A549 (cell line): ENCODE data around the gene HMG20B. TPM values are rescaled to one million over a fixed set of nuclear protein-coding genes. Genes with fewer than 3 reads are reported as not detected.

Source experiments
- ATAC-seq, 2 experiments: fragments of 200-7000 bp in 1 of 2; fragments of >200 bp in 1 of 2; cut with Nextera tagmentation in 1 of 2; cut with Tn5 transposase in 1 of 2; 3 replicates each; pipeline versions ENCODE4 v1.8.0 to v1.9.1; 2018 to 2020; ENCODE audit warnings: mild to moderate bottlenecking in 1 of 2, moderate library complexity in 1 of 2
- CTCF ChIA-PET: fragments of 300-600 bp; sonication (Branson Sonifier 250); formaldehyde crosslinking; extraction: SDS; loops from one replicate; lab custom pipeline; 2021; ENCODE audit warnings: antibody characterized with exemption, inconsistent platforms; lab: Yijun Ruan, JAX
- POLR2A ChIA-PET: fragments of 350-600 bp; formaldehyde crosslinking; extraction: SDS; loops from one replicate; lab custom pipeline; 2021; ENCODE audit warnings: antibody characterized with exemption, inconsistent platforms; lab: Yijun Ruan, JAX
- DNase-seq, 2 experiments: peaks; one replicate each; pipeline versions ENCODE4 v3.0.0 to v3.0.0-alpha.2; 2011 to 2016; ENCODE audit warnings: low read depth in 1 of 2, low spot score in 1 of 2
- FAIRE-seq: peaks from 2 replicates; lab custom pipeline; 2011; peaks lifted over from hg19 to GRCh38; lab: Jason Lieb, UNC
- H3K27ac ChIP-seq, 2 experiments: fragments of >200 bp; sonication (Bioruptor Twin); formaldehyde crosslinking; 3 replicates each; pipeline ENCODE4 v1.5.1; 2016 to 2017
- H3K4me1 ChIP-seq: fragments of >200 bp; sonication (Bioruptor Twin); formaldehyde crosslinking; 3 replicates; pipeline ENCODE4 v1.6.1; 2016
- H3K4me2 ChIP-seq: fragments of >200 bp; sonication (Bioruptor Twin); formaldehyde crosslinking; 3 replicates; pipeline ENCODE4 v1.6.1; 2016
- H3K4me3 ChIP-seq: fragments of >200 bp; sonication (Bioruptor Twin); formaldehyde crosslinking; 3 replicates; pipeline ENCODE4 v1.5.1; 2016
- H3K9me3 ChIP-seq: fragments of >200 bp; sonication (Bioruptor Twin); formaldehyde crosslinking; 3 replicates; pipeline ENCODE4 v1.6.1; 2016
- ATOH8 ChIP-seq: fragments of 250-450 bp; sonication (Bioruptor Pico); IDR thresholded peaks from 2 replicates; pipeline ENCODE4 v1.5.0; 2020; ENCODE audit warnings: low read depth, mild to moderate bottlenecking, moderate library complexity
- BCL3 ChIP-seq: fragments of >200 bp; sonication (Bioruptor Twin); formaldehyde crosslinking; IDR thresholded peaks from 3 replicates; pipeline ENCODE4 v1.6.1; 2016
- CBX8 ChIP-seq: fragments of 200-600 bp; sonication (generic); IDR thresholded peaks from 2 replicates; pipeline ENCODE4 v1.6.1; 2016
- CHD4 ChIP-seq: fragments of 200-600 bp; sonication (generic); IDR thresholded peaks from 2 replicates; pipeline ENCODE4 v1.6.1; 2016; ENCODE audit warnings: antibody characterized with exemption, mild to moderate bottlenecking, borderline replicate concordance
- E2F6 ChIP-seq: IDR thresholded peaks from 2 replicates; pipeline ENCODE4 v1.6.1; 2012; ENCODE audit warnings: low read depth, borderline replicate concordance
- ELK1 ChIP-seq: fragments of 150-350 bp; IDR thresholded peaks from 2 replicates; pipeline ENCODE4 v1.6.1; 2014; ENCODE audit warnings: low read depth, mild to moderate bottlenecking, low read length
- EP300 ChIP-seq, 2 experiments: fragments of >200 bp; sonication (Bioruptor Twin); formaldehyde crosslinking; IDR thresholded peaks; 2 replicates in 1 of 2; 3 replicates in 1 of 2; pipeline ENCODE4 v1.6.1; 2016 to 2017
- ESRRA ChIP-seq: fragments of 150-350 bp; IDR thresholded peaks from 2 replicates; pipeline ENCODE4 v1.6.1; 2014; ENCODE audit warnings: mild to moderate bottlenecking, low read length, borderline replicate concordance
- FOXS1 ChIP-seq: fragments of 250-450 bp; sonication (Bioruptor Pico); IDR thresholded peaks from 2 replicates; pipeline ENCODE4 v1.5.0; 2020; ENCODE audit warnings: mild to moderate bottlenecking, moderate library complexity
- HMGXB4 ChIP-seq: fragments of 250-450 bp; sonication (Bioruptor Pico); IDR thresholded peaks from 2 replicates; pipeline ENCODE4 v1.5.0; 2021; ENCODE audit warnings: mild to moderate bottlenecking, moderate library complexity, borderline replicate concordance
- HOXB13 ChIP-seq: fragments of 250-450 bp; sonication (Bioruptor Pico); IDR thresholded peaks from 2 replicates; pipeline ENCODE4 v1.5.0; 2020; ENCODE audit warnings: low read depth, mild to moderate bottlenecking, moderate library complexity
- HOXB5 ChIP-seq: fragments of 250-450 bp; sonication (Bioruptor Pico); IDR thresholded peaks from 2 replicates; pipeline ENCODE4 v1.5.0; 2020; ENCODE audit warnings: mild to moderate bottlenecking, moderate library complexity
- JUNB ChIP-seq: fragments of >200 bp; sonication (Bioruptor Twin); formaldehyde crosslinking; IDR thresholded peaks from 2 replicates; pipeline ENCODE4 v1.6.1; 2016
- KDM5A ChIP-seq: fragments of 200-600 bp; sonication (generic); IDR thresholded peaks from 2 replicates; pipeline ENCODE4 v1.6.1; 2016; ENCODE audit warnings: antibody characterized with exemption, mild to moderate bottlenecking
- MAFK ChIP-seq: fragments of 450-650 bp; IDR thresholded peaks from 2 replicates; pipeline ENCODE4 v1.6.1; 2014; ENCODE audit not compliant: partially characterized antibody
- MAZ ChIP-seq: fragments of 150-350 bp; IDR thresholded peaks from 2 replicates; pipeline ENCODE4 v1.6.1; 2014; ENCODE audit warnings: antibody characterized with exemption, low read depth, low read length, borderline replicate concordance
- MYC ChIP-seq: IDR thresholded peaks from 2 replicates; pipeline ENCODE4 v1.6.1; 2012; ENCODE audit warnings: mild to moderate bottlenecking, inconsistent platforms, low read length, improper control_type of control experiment, borderline replicate concordance
- NFE2L2 ChIP-seq: fragments of 150-350 bp; conservative IDR thresholded peaks from 2 replicates; pipeline ENCODE4 v1.6.1; 2014; ENCODE audit warnings: low read length
- NPAS2 ChIP-seq: fragments of 250-450 bp; sonication (Bioruptor Pico); IDR thresholded peaks from 2 replicates; pipeline ENCODE4 v1.8.0; 2022; ENCODE audit warnings: mild to moderate bottlenecking, moderate library complexity, borderline replicate concordance
- NR3C1 ChIP-seq: fragments of >200 bp; sonication (Bioruptor Twin); formaldehyde crosslinking; IDR thresholded peaks from 3 replicates; pipeline ENCODE4 v1.6.1; 2017
- PHF8 ChIP-seq: fragments of 200-600 bp; sonication (generic); IDR thresholded peaks from 2 replicates; pipeline ENCODE4 v1.6.1; 2016; ENCODE audit warnings: low read depth, mild to moderate bottlenecking, antibody characterized with exemption, moderate library complexity, borderline replicate concordance
- POLR2A ChIP-seq: IDR thresholded peaks from 2 replicates; pipeline ENCODE4 v1.6.1; 2012; ENCODE audit warnings: mild to moderate bottlenecking, low read length
- RAD21 ChIP-seq, 2 experiments: fragments of >200 bp in 1 of 2; sonication (Bioruptor Twin) in 1 of 2; formaldehyde crosslinking in 1 of 2; IDR thresholded peaks in 1 of 2; conservative IDR thresholded peaks in 1 of 2; 2 replicates in 1 of 2; 3 replicates in 1 of 2; pipeline ENCODE4 v1.6.1; 2012 to 2018; ENCODE audit warnings: inconsistent platforms in 1 of 2
- RCOR1 ChIP-seq: fragments of 150-350 bp; IDR thresholded peaks from 2 replicates; pipeline ENCODE4 v1.6.1; 2014; ENCODE audit warnings: antibody characterized with exemption, low read length, low read depth
- RNF2 ChIP-seq: fragments of 200-600 bp; sonication (generic); IDR thresholded peaks from 2 replicates; pipeline ENCODE4 v1.6.1; 2016; ENCODE audit warnings: low read depth, mild to moderate bottlenecking, antibody characterized with exemption, moderate library complexity, borderline replicate concordance
- SREBF2 ChIP-seq: fragments of 450-650 bp; IDR thresholded peaks from 2 replicates; pipeline ENCODE4 v1.6.1; 2014; ENCODE audit warnings: mild to moderate bottlenecking, moderate library complexity
- ZNF302 ChIP-seq: fragments of 250-450 bp; sonication (Bioruptor Pico); IDR thresholded peaks from 2 replicates; pipeline ENCODE4 v1.9.0; 2021; ENCODE audit warnings: inconsistent platforms, mild to moderate bottlenecking, moderate library complexity
- ZSCAN20 ChIP-seq: fragments of 250-450 bp; sonication (Bioruptor Pico); IDR thresholded peaks from 2 replicates; pipeline ENCODE4 v1.8.0; 2022; ENCODE audit warnings: mild to moderate bottlenecking, moderate library complexity
- WGBS: methylation state at CpG from one replicate; pipeline ENCODE4 v1.1.6; 2017; ENCODE audit errors: missing lambda C conversion rate; 5-methylcytosine and 5-hydroxymethylcytosine counted together
- polyA plus RNA-seq, 4 experiments: library from polyadenylated mRNA; depleted of rRNA in 3 of 4; stranded (reverse); fragments of >200 nt; fragmentation: RNase III in 1 of 4; extraction: RNeasy Plus Mini Kit Qiagen cat#74134 plus additional on column Dnase treatment in 1 of 4; gene quantifications; 2 replicates in 3 of 4; 3 replicates in 1 of 4; pipeline ENCODE4 v1.2.3, GENCODE V29; 2011 to 2017

The HMG20B gene
- polyA plus RNA-seq, 2 of the 4 experiments (the other 2 are of a cell fraction) = 24.2 to 47.1 TPM

- no peaks in the 10 kb centered on the region for H3K9me3 ChIP-seq
- ChIA-PET CTCF (interaction anchor here (1.2 to 1.3 kb wide), 2 partner anchors 39 to 81 kb away, joined by 3 to 4 read pairs; no protein-coding TSS in a partner anchor), POLR2A (no interaction called here)
- H3K4me2 ChIP-seq = peak overlapping the region; percentile 97
- peaks cover 10% of the 10 kb centered on the region; the same call in 2 of the 3 replicates for H3K4me1 ChIP-seq
- peak overlapping the region; percentile 88 to 96 for H3K27ac ChIP-seq
- peak overlapping the region; percentile 97 for H3K4me3 ChIP-seq
- FAIRE-seq (no peak), DNase-seq (no peak), ATAC-seq (peak; percentile 11 to 39; a peak in 4 of 6 replicates)
- TF ChIP-seq NPAS2 (no peak), JUNB (no peak), HOXB5 (no peak), NFE2L2 (no peak), ZNF302 (CRISPR knock-in tag) (no peak), E2F6 (no peak), HMGXB4 (no peak), EP300 (IDR thresholded peaks at IDR 0.05) (no peak), MAZ (no peak), ESRRA (no peak), RAD21 (conservative IDR thresholded peaks at IDR 0.05 in 1 of 2, IDR thresholded peaks at IDR 0.05 in 1 of 2) (no peak), ZSCAN20 (CRISPR knock-in tag) (no peak), HOXB13 (no peak)
- 4% methylated on average over 21 of the region's 21 CpGs for WGBS
Observed at GRCh38 chr19:3625996-3626472, 53.3 kb downstream of the HMG20B start.

- ATAC-seq = peak; percentile 92 to 96
- peaks cover 10% of the 10 kb centered on the region; the same call in 2 of the 3 replicates for H3K4me1 ChIP-seq
- WGBS = 2% methylated on average over 15 of the region's 80 CpGs
- peak; percentile 78 for FAIRE-seq
- peak; percentile 97 to 98 for DNase-seq
- H3K9me3 ChIP-seq = no peaks in the 10 kb centered on the region
- POLR2A ChIA-PET = no interaction called here
- H3K27ac ChIP-seq = peak within 1 kb of the TSS; percentile 88 to 96
- peak within 1 kb of the TSS; percentile 97 for H3K4me3 ChIP-seq
- CTCF ChIA-PET = interaction anchor here (1.2 to 3.4 kb wide), 2 partner anchors 30 to 82 kb away, joined by 3 to 8 read pairs; no protein-coding TSS in a partner anchor
- H3K4me2 ChIP-seq = peak within 1 kb of the TSS; percentile 97
- TF ChIP-seq EP300 (IDR thresholded peaks at IDR 0.05) (no peak), HOXB13 (no peak), JUNB (no peak), CBX8 (no peak), ATOH8 (CRISPR knock-in tag) (no peak), KDM5A (peak; percentile 84), BCL3 (0 out of 3 replicates have a peak, but pooled peaks have one; percentile 43), MYC (peak; percentile 63; the same call in 1 of the 2 replicates), SREBF2 (no peak), RCOR1 (no peak), MAFK (no peak), NR3C1 (no peak), ELK1 (no peak), FOXS1 (CRISPR knock-in tag) (no peak), RNF2 (no peak), HMGXB4 (no peak), CHD4 (no peak), PHF8 (peak; percentile 91; the same call in 1 of the 2 replicates), POLR2A (peak; percentile 80), MAZ (0 out of 2 replicates have a peak, but pooled peaks have one; percentile 40)
Observed at GRCh38 chr19:3626473-3627350, 54.0 kb downstream of the HMG20B start, which contains the start of gene CACTIN. CACTIN (minus strand) TSS chr19:3626790; CDS start chr19:3626762, 28 bp downstream.
